GM04503 (cell line): ENCODE results near the gene GLYATL1.
A peak's percentile ranks its signal among the peaks of the same experiment; 100 is the strongest.

Experiments used
- DNase-seq: peaks from one replicate; pipeline ENCODE4 v3.0.0-alpha.2; 2012; ENCODE audit warnings: low read depth

Gene GLYATL1, protein sequence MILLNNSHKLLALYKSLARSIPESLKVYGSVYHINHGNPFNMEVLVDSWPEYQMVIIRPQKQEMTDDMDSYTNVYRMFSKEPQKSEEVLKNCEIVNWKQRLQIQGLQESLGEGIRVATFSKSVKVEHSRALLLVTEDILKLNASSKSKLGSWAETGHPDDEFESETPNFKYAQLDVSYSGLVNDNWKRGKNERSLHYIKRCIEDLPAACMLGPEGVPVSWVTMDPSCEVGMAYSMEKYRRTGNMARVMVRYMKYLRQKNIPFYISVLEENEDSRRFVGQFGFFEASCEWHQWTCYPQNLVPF

DNA sequence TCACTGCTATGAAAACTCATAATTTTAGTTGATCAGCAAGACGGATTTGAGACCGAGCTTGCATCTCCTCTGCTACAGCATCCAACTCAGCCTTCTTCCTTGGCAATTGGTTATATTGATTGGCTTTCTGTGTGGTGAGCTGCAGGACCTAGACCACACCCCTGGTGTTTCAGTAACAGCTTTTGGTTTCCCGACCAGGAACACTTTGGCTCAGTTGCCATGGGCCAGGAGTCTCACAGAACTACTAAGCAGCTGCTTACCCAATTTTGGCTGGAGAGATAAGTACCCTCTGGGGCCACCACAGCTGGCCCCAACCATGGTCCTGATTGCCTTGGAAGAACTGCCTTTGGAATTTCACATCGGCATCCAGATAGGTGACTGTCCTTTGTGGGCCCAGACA is at the start of gene GLYATL1:
GLYATL1 (plus strand) TSS at position 212 of the 400 bp plus-strand sequence. CDS start 7,600 bp downstream, outside the sequence.
- no peak for DNase-seq

DNA sequence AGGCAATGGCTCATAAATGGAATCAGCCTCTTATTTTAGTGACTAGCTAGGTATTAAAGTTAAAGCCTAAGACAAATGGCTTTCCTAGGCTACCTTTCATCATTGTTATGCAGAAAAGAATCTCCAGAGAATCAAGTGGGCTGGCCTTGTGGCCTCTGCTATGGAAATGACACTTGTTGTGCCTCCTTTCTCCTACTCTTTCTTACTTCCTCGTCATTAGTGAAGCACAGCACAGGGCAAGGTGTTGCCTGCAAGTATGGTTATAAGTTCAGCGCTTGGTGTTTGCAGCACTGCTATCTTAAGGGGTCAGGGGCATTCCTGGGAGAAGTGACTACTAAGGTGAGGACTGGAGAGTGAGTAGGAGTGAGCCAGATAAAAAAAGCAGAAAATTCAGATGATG is 45.4 kb upstream of the GLYATL1 start:
- DNase-seq = no peak

DNA sequence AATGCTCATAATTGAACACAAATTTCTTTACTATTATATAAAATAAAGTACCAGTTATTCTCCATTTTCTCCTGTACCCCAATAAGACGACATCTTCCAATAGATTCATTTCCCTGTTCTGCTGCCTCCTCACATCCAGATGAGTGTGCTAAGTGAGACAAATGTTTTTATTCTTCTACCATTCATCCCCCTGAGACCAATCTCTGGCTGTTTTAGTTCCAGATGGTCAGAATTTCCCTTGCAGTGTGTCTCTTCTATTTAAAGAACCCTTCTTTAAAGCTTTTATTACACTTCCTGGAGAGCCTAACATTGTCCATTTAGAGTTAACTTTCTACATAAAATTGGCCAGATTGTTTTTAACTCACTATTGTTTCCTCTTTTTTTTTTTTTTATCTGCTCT is 41.2 kb upstream of the GLYATL1 start:
- no peak for DNase-seq

DNA sequence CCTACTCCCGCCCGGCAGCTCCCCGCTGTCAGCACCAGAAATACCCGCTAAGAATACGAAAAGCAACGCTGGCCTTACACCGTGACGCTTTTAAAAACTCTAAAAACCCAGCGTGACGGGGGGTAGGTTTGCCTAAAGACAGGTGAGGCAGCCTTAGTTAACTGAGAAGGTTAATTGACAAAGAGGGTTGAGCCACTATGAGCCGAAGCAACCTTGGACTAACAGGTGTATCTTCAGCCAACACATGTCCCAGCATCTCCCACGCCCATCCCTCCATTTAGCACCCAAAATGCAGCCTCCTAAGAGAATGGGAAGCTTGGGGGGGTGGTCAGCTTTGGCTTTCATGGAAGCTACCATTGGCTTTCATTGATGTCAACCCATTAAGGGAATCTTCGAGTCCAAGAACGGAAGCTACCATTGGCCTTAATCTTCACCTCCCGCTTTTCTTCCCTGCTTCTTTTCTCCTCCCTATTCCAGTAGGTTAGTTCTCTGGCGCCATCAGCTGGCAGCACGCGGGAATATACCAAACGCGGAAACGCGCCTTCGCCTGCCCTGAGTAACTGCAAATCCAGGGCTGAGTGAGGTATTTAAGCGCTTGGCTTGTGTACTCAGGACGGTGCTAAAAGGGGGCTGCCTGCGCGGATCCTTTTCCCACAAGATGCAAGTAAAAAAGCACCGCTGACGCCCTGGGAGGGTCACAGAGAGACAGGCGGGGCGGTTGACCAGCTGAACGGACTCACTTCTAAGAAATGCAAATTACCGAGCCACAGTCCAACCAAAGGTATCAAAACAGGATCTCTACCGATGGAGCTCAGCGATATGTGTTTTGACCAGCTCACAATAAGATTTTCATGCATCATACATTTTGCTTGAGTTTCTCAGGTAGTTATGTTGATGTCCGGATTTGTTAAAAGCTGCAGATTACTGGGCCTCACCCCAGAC is 38.5 kb upstream of the GLYATL1 start:
- DNase-seq = no peak

DNA sequence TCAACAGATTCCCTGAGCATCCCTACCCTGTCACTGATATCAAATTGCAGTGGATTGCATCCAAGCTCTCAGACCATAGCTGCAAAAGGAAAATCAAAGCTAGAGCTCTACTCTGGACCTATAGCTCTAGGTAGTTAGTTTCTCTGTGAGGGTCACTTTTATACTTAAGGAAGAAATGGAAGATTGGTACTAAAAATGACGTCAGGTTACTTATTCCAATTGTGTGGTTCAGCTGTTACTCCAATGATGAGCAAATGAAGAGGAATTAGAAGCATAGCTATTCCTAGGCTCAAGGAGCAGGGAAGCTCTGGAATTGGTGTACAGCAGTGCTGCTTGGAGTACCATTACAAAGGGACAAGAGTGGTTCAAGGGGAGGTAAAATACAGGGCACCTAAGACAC is 36.4 kb upstream of the GLYATL1 start:
- no peak for DNase-seq

DNA sequence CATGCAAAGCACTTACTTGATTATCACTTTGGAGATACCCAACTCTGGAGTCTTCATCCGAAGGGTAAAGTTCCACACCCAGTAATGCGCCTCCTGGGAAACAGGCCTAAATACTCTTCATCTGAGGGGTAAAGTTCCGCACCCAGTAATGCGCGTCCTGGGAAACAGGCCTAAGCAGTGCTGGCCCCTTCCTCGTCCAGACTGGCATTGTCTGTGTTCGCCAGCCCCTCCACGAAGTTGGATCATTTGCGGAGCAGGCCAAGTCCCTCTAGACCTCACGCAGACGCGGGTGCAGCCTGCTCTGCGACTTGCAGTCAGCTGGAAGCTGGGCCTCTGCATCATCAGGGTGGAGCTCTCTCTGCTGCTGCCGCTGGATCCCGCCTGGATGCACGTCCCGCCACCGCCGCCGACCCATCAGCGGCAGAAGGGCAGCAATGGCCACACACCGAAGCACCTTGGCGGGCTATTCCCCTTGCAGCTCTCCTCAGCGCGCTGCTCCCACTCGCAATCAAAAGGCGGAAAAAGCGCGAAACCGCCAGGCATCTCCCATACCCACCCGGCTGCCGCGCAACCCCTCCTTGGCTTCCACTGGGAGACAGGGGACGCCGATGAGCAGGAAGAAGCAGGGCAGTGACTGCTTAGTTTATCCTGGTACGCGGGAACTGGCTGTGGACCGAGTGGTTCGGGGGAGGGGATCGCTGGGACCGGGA is 34.1 kb upstream of the GLYATL1 start:
- no peak for DNase-seq

DNA sequence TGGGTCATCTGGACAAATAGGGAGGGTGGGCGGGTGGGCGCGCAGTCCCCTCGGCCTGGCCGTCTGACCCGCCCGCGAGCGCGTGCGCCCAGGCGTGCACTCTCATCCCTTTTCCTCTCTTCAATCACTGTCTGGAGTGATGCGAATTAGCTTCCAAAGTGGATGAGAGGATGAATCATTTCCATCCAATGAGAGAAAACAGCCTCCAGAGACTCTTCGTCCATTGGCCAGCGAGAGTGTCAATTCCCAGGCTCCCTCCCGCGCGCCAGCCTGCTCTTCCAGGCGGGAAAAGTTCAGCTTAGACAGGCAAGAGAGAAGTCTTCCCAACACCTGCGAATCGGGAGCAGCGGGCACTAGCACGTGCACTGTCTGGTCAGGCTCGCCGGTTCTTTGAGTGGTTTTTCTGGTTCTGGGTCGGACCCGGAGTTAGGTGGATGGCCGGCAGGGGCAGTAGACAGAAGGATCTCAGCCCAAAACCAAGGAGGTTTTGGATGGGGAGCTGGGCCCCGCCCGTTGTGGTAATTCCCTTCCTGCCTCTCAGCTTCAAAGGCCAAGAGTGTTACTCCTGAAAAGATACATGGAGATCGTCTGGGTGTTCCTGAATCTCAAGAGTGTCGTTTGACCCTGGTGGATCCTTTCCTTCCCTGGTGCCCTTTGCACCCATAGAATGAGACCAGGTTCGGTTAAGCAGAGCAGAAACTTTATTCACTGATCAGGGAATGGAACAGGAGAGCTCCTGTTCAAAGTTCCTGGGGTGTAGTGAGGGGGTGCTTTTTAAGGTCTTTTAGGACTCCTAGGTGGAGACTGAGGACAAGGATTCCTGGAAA is 33.4 kb upstream of the GLYATL1 start:
- DNase-seq = peak; percentile 34

DNA sequence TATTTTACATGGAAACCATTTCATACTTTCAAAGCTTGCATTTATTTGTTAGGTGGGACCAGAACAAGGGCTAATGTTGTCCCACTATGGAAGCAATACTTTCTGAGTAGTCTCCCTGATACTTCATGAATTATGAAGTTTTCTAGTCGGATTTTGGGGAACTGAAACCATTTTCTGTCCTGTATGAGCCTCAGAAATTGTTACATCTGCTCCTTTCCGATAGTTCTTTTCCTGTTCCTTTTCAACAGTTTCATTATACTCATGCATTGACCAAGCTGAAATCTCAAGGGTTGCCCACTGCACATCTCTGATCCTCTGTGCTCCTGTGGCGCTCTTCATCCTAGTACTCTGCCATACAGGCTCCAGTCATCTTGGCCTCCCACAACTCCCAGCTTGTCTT is 31.5 kb upstream of the GLYATL1 start:
- no peak for DNase-seq

DNA sequence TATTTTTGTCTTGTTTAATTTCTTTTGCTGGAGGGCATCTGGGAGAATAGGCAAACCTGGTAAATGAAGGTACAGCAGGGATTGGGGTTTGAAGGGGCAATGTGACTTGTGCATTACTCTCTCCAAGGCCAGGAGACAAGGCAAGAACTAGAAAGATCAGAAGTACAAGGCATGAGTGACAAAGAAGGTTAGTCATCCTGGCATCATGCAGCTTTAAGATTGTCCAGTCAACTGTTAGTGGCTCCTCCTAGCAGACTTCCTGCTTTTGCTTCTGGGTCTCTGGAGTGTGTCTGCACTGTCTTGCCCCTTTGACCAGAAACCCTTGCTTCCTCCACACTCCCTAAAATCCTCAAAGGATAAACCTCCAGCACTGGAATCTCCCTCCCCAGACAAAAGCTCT is 27.2 kb upstream of the GLYATL1 start:
- DNase-seq = no peak

DNA sequence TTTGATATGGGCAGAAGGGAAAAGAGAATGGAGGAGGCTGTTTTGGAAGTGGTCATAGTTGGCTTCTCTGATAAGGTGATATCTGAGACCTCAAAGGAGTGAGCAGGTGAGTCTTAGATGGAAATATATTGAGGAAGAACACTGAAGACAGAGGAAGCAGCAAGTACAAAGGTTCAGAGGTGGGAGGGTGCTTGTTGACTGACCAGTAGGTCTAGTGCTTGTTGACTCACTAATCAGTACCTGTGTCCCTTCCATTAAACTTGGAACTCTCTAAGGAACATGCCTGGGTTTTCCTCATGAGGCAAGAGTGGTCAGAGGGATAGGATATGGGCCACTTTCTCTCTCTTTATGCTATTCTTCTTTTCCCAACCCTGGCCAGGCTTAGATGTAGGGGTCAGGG is 25.6 kb upstream of the GLYATL1 start:
- no peak for DNase-seq

DNA sequence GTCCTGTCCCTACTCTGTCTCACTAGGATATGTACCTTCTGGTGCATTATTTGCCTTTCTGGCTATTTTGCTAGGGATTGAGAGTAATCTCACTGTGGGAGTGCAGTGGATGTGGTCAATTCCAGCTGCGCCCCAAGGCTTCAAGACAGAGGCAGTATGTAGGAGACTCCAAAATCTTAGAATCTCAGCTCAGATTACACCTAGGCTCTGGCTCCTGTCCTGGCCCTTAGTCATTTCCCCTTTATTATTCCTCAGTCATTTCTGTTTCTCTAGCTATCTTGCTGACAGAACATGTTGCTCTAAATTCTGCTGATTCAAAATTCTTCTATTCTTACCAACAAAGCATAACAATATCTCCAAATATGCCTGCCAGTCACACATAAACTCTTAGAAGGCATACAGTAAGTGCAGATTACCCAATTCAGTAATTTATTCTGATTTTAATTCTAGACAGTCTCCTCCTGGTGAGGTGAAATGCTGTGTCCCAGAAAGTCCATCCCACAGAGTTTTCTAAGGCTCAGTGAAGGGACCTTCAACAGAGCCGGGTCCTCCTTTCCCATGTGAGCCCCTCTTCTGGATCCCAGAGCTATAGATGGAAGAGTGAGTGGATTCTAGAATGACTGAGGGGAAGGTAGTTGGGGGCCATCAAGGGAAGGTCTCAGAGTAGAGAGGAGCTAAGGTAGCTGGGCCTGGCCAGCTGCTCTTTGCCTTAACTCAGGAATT is 24.3 kb upstream of the GLYATL1 start:
- no peak for DNase-seq

DNA sequence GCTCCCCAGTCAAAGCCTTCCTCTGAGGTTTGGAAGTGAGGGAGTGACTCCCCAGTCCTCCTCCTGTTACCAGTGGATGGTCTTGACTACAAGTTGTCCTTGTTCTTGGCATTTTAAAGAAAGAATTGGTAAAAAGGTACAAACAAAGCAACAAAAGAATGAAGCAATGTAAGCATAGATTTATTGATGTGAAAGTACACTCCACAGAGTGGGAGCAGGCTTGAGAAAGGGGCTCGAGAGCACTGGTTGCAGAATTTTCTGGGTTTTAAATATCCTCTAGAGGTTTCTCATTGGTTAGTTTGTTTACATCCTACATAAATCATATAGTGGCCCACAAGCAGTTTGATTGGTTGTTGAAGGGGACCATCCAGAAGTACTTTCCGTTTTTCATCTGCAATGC is 22.7 kb upstream of the GLYATL1 start:
- DNase-seq = no peak

DNA sequence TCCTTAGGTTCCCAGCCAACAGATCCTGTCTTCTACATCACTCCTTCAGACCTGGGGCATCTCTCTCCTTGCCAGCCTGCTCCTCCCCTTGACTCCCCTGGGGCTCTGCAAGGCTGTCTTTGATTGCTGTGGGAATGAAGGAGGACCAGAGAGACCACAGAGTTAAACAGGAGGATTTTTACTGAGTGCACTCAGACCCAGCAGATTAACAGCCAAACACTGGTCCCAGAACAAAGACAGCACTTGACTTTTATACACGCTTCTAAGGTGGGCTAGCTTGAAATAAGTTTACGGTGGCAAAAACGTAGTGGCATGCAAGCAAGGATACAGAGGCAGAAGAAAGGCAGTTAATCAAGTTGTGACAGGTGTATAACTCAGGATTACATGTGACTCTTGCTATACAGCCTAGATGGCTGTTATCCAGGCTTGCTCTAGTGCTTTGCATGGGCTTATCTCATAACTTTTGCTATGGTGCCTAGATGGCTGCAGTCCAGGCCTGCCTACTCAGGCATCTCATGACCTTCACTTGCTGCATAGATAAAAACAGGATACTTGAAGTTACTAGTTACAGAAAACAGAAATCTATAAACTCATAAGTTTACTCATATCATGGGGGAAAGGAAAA is 22.0 kb upstream of the GLYATL1 start:
- no peak for DNase-seq

DNA sequence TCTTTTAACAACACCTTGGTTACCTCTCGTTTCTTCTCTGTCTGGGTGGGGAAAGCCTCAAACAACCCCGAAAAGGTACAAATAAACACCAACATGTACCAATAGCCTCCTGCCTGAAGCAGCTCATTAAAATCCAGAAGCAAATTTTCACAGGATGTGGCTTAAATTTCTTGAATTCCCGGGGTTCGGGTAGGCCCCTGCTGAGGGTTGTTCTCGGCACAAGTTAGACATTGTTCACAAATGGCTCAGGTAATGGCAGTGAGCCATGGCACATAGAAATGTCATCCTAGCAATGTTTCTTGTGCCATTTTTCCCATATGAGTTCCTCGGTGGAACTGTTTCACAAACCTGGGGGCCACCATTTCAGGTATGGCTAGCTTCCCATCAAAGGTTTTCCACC is 19.7 kb upstream of the GLYATL1 start:
- DNase-seq = no peak

DNA sequence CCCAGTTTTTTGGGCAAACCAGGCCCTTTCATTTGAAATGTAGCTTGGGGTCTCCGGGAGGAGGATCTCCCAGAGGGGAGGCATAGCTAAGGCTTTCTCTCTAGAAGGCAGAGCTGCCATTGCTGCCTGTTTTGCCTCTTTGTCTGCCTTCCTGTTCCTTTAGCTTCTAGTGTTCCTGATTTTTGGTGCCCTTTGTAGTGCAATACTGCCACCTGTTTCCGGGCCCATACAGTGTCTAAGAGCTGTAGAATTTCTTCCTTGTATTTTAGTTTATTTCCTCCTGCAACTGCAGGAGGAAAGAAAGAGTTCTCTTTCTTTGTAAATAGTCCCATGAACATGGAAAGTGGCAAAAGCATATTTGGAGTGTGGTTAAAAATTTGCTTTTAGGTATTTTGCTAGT is 19.3 kb upstream of the GLYATL1 start:
- DNase-seq = no peak

DNA sequence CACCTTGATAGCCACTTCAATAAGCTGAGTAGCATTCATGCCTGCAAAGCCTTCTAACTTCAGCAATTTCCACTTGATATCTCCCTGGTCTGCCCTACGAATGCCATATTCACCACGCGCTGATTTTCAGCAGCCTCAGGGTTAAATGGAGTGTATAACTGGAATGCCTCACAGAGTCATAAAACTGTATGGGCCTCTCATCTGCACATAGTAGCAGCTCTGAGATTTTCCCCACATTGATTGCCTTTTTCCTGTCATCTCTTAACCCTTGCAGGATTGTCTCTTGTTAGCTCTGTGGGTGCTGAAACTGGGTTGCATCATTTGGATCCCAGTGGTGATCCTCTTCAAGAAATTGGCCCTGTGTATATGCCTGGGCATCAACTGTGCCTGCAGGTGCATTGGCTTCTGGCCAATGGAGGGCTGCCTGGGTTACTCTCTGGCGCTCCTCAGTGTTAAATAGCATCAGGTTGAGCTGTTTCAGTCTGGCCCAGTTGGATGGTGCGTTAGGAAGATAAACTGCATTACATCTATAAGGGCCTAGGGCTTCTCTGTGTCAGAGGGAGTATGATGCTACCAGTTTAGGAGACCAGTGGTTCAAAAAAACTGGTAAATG is 17.4 kb upstream of the GLYATL1 start:
- no peak for DNase-seq

DNA sequence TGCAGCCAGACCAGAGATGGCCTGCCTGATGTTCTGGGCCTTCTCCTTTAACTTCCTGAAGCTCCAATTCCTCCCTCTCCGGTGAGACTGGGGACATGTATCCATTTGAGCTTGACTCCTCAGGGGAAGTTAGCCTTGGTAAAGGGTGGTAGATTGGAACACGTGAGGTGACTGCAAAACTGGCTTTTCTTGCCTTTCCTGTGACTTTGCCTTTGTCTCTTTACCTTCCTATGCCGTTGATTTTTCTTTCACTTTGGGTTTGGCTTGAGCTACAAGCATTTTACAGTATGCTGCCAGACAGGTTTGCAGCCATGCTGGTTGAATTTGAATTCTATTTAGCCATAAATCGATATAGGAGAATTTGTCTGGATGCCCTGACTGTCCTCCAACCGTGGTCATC is 16.8 kb upstream of the GLYATL1 start:
- DNase-seq = no peak

DNA sequence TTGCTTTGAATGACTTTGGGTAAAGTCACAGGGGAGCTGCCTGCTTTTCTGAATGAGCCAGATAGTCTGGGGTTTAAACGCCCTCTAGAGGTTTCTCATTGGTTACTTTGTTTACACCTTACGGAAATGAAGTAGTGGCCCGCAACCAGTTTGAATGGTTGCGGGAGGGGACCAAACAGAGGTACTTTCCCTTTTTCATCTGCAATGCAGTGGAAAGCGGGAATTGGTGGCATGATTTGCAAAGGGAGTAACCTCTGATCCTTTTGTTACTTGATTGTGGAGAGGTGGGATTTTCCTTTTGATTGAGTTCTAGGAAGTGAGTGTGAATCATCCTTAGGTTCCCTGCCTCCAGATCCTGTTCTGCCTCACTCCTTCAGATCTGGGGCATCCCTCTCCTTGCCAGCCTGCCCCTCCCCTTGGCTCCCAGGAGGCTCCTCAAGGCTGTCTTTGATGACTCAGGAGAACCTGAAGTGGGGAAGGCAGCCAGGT is 15.9 kb upstream of the GLYATL1 start:
- DNase-seq = no peak

DNA sequence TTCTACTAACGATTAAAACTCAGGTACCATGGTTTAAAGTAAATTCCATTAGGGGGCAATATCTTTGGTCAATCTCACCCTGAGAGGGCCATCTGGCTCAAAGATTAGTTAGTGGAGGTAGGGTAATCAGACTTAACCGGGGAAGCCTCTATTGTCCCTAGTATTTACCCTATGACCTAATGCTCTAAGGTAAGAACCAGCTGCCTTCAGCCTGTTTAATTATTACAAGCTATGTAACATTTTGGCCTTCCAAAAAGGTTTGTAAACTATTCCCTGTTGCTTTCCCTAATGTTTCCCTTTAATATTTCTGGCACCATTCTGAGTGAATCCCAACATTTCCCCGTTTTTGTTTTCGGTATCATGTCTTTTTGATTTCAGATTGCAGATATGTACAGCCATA is 15.1 kb upstream of the GLYATL1 start:
- no peak for DNase-seq

DNA sequence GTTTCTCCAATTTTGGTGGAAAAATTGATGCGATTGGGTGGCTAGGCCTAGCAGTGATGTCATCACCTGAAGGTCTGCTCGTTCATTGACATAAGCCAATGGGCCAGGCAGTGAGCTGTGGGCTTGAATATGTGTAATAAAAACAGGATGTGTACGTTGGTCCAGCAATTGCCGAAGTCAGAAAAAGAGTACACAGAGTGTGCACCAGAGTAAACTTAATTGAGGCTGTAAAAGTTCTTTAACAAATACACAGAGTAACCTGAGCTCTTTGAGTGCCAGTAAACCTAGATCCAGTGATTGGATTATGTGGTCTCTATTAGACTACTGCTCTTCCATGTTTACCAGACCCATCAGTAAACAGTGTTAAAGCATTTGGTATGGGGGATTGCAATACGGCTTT is 13.0 kb upstream of the GLYATL1 start:
- DNase-seq = no peak
